Ecto neural progenitor cell (in vitro differentiated cells): ENCODE data around the gene POLR2B.
"Not testable (repeated sequence)": the region's sequence is repeated elsewhere in the genome, so short reads cannot be mapped to it uniquely, and the experiment has no call there.

Experiments used
- DNase-seq: peaks from one replicate; pipeline ENCODE4 v3.0.0-alpha.2; 2018; ENCODE audit warnings: low spot score

POLR2B gene

DNA sequence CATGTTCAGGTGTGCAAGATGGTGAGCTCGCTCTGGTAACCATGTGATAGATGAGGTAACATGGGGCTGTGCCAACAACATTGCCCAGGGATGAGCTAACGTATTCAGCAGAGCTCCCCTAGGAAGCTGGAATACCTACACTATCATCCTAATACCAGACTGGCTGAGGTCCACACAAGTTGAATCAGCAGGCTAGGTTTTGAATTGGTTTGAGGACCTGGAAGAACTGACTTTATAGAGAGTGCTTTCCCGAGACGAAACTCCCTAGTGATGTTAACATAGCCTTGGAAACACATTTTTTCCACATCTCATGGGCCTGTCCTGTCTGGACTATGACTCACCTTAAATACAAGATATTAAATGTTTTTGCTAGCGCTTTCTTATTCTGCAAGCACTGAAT lies 74.8 kb downstream of the POLR2B start:
- DNase-seq = no peak

DNA sequence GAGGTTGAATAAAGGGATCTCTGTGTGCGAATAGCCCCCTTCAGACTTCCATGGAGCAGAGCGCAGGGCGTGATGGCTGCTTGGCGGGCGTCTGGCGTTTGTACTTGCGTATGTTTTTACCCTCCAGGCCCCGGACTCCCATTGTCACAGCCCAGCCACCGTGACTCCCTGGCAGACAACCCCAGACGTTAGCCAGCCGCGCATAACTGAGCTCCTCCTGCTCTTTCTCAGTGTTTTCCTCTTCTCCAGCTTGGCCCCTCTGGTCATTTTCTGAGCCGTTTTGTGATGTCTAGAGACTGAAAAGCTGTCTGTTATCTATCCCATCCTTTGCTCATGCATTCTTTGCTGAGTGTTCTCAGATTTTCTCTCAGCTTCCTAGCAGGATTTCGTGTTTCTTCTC lies 77.2 kb downstream of the POLR2B start:
- DNase-seq = no peak

DNA sequence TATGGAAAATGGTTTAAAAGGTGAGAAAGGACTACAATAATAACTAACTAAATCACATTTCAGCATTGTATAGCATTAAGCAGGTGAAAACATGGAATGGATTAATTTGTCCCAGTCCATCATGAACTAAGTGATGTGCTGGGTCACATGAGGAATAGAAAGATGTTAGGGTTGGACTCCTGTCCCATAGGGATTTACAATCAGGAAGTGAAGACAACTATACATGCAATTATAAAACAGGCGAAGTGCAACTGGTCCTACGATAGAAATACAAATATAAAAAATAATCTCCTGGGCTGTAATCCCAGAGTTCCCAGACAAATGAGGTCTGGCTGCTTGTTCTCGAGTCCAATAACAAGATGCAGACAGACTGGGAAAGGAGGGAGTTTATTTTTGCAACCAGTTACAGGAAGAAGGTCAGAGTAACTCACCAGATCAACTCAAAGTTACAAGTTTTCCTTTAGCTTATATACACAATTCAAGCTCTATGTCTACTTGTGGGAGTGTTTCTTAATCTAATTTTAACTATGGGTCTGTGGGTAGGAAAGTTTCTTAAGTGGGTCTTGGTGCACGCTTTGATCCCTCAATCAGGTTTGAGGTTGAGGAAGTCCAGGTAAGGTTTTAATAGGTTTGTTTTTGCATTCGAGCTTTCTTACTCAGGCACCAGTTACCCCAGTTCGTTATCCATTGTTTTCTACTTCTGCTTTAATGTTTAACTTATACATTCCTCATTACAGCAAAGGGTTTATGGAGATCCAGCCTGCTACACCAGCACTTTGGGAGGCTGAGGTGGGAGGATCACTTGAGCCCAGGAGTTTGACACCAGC lies 81.4 kb downstream of the POLR2B start:
- no peak for DNase-seq

DNA sequence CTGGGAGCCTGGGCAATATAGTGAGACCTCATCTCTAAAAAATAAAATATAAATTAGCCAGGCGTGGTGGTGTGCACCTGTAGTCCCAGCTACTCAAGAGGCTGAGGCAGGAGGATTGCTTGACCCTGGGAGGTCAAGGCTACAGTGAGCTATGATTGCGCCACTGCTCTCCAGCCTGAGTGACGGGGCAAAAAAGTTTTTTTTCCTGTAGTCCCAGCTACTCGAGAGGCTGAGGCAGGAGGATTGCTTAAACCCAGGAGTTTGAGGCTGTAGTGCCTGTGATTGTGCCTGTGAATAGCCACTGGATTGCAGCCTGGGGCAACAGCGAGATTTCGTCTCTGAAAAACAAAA lies 82.0 kb downstream of the POLR2B start:
- DNase-seq = not testable (repeated sequence)

DNA sequence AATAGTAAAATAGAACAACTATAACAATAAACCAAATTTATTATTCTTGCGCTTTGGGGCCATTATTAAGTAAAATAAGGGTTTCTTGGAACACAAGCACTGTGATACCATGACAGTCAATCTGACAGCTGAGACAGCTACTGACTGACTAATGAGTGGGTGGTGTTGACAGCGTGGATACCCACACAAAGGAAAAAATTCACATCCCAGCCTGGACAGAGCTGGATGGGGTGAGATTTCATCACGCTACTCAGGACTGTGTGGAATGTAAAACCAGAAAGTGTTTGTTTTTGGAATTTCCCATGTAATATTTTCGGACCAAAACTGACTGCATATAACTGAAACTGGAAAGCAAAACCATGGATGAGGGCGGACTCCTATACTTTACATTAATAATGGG lies 82.7 kb downstream of the POLR2B start:
- no peak for DNase-seq

DNA sequence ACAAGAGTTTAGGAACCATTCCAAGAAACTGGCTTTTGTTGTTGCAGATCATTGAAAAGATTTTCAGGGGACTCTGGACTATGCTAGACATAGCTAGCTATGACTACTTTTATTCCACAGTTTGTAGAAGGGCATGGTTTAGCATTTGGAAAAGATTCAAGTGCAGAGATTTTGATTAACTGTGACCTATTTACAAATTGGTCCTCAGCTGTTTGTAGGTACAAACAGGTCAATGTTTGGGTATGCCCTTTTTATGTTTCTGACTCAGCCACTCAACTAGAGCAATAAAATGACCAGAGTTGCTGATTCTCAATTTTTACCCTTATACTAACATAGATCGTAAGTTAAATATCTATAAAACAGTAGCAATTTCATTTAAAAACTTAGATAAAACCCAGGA lies 84.8 kb downstream of the POLR2B start:
- DNase-seq = no peak

DNA sequence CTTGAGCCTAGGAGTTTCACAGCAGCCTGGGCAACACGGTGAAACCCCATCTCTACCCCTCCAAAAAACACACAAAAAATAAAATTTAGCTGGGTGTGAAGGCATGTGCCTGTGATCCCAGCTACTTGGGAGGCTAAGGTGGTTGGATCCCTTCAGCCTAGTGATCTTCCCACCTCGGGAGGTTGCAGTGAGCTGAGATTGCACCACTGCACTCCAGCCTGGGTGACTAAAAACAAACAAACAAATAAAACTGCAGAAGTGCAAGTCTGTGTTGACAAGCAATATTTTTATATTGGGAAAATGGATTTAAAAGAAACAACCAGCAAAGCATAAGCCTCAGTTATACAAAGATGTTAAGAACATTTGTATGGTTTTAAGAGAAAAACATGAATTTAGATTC lies 85.4 kb downstream of the POLR2B start:
- no peak for DNase-seq

DNA sequence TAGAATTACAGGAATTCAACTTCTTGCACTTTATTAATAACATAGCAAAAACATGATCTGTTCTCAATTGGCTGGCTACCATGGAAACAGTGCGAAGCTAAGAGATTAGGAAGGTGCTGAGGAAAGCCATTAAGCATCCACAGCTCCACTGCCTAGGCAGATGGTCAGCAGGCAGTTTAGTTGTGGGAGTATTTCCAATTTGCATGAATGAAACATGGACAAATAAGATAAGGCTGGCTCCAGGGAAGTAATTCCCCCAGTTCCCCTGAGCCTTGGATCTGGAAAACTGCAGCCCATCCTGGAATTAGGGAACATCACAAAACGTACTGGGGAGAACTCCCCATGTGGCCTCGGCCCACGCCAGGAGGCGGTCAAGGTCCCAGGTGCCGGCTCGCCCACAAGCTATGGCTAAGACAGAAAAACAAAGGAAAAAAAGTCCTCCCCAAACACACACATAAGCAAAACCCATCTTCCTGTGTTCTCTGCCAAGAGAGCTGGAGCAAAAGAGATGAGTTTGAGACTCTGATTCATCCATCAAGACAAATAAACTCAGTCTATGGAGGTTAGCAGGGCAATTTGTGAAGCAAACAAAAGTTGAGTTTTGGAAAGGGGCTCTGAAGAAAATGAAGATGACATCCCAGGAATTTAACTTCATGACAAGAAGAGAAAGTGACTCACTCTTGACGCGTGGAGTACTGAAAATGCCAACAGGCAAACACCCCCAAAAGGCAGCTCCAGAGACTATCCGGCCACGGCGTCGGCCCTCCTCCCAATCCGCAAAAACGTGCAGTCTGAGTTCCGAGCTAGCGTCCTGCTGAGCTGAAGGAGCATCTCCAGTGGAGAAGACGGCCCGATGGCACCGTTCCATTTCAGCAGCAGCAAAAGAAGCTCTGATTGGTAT lies 86.4 kb downstream of the POLR2B start:
- no peak for DNase-seq

DNA sequence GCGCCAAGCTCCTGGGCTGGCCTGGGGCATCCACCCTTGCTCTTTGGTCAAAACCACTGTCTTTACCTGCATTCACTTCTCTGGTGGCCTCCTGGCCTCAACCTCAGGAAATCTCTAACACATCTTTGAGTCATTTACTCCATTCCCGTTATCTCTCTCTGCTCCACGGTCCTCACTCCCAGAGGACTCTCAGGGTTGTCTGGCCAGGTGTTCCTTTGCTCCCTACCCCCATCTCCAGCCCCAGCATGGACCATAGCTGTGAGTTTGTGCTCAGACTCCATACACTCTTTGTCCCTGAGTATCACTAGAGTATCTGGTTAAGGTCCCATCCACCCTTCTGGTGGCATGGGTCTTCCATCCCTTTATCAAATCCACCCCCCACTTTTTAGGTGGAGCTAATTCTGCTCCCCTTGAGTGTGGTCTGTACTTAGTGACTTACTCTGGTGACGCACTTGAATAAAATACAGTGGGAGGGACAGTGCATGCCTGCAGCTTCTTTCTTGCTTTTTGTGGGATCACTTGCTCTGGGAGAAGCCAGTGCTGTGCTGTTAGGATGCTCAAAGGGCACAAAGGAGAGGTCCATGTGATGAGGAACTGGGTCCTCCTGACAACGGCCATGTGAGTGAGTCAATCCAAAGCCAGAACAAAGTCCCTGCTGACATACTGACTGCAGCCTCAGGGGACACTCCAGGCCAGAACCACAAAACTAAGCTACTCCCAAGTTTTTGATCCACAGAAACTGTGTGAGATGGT lies 87.2 kb downstream of the POLR2B start:
- DNase-seq = no peak

DNA sequence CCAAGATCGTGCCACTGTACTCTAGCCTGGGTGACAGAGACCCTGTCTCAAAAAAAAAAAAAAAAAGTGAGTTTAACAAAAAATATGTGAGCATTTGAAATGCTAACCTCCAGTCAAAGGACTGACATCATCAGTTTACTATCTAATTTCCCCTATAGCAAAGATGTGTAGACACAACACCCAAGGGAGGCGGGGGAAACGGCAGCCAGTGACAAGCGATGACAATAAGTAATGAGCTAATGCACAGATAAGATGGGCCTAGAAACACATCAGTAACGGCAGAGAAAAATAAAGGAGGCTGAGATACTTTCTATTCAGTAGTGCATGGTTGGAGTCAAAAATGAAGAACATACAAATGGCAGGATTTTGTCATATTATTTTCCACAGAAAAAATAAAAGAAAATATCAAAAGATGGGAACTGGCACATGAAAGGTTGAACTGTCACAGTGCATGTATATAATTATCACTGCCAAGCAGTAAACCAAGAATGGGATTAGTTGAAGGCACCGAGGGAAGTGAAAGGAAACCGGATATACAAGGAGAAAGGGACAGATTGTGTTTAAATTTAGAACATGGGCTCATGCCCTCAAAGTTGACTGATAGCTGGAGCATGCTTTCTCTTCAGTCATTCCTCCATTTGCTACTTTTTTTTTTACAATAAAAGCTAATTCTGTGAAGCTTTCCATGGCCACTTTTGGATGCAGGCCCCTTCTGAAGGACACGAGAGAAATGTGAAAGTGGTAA lies 89.7 kb downstream of the POLR2B start:
- DNase-seq = no peak

DNA sequence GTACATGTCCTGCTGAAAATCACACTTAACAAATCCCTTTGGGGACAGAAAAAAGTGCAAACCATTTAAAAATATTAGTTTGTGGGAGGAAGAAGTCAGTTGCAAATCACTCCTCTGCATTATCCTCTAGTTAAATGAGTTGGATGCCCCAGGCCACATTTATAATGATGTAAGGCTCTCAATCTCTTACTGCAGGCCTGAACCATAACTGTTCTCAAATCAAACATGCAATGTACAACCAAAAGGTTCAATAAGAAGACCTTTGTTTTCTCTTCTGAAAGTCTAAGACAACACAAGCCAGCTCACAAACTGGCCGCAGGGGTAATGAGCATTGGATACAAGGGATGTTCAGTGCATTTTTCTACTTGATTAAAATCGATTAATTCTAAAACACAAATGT lies 91.8 kb downstream of the POLR2B start:
- DNase-seq = no peak

DNA sequence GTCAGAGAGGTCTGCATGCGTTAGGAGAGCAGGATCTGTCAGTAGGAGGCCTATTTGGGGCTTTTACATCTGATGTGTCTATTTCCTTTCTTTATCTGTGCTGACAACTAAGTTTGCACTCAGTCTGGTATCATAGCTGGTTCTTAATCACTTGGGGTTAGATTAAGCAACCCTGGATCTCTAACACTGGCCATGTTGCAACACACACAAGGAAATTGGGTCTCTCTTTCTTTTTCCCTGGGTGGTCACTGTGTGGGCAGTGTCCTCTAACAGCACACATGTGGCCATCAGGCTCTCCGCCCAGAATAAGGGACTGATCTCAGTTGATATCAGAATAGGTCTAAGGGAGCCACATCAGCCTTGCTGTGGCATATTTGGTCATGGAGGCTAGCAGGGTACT lies 92.6 kb downstream of the POLR2B start:
- DNase-seq = no peak

DNA sequence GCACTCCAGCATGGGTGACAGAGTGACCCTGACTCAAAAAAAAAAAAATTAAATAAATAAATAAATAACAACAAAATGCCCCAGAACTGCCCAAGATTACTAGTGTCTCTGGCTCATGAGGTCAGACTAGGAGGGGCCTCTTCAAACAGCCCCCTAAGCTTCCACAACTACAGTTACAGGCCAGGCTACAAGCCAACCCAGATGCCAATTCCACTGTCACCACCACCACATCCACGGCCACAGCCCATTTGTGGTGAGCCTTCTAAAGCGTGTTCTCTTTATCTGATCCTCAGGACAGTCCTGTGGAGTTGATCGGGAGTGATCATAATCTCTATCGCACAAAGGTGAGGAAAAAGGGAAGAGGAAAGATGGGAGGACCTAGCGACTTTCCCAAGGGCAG lies 94.9 kb downstream of the POLR2B start:
- DNase-seq = no peak

DNA sequence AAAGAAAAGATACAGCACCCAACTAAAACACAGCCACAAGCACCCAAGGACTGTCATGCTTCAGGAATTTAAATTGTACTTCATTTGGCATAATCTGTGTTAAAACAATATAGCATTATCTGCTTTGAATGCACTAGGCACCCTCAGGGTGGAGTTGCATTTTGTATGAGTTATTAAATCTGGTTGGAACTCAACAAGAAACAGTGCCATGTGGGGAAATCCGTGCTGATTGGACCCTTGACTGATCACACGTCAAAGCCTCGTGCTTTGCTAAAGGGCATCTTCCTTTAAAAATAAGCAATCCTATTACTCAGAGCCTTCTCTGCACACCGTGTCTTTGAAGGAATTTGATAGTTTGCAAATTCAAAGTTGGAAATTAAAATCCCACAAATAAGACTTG lies 96.0 kb downstream of the POLR2B start:
- DNase-seq = peak; percentile 16

DNA sequence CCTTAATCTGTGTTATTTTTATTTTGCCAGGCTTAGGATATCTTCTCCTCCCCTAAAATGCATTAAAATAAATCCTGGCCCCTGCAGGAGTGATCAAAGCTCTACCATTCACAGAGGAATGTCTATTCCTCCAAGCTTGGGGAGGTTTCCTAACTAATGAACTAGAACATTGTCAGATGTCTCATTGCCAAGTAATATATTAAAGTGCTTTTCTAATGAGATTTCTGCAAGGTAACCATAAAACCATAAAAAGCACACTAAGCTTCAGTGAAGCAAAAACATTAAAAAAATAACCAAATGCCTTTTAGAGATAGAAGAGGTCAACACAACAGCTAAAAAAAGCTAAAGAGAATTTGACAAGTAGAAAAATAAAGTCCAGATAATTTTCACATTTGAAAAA lies 96.7 kb downstream of the POLR2B start:
- DNase-seq = no peak

DNA sequence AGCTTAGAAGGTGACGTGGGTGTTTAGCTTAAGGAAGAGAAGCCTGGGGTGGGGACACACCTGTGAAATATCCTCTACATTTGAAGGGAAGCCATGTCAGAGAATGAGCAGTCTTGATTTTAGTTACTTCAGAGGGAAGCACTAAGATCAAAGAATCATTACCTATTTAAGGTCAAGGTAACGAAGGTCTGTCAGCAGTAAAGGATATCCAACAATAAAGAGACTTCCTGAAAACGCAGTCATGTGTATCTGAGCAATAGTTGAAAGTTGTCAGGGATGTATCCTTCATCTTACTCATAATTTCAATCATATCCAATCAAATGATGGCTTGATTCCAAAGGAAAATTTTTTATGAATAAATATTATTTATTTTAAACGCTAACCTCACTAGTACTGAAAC lies 98.0 kb downstream of the POLR2B start:
- no peak for DNase-seq

DNA sequence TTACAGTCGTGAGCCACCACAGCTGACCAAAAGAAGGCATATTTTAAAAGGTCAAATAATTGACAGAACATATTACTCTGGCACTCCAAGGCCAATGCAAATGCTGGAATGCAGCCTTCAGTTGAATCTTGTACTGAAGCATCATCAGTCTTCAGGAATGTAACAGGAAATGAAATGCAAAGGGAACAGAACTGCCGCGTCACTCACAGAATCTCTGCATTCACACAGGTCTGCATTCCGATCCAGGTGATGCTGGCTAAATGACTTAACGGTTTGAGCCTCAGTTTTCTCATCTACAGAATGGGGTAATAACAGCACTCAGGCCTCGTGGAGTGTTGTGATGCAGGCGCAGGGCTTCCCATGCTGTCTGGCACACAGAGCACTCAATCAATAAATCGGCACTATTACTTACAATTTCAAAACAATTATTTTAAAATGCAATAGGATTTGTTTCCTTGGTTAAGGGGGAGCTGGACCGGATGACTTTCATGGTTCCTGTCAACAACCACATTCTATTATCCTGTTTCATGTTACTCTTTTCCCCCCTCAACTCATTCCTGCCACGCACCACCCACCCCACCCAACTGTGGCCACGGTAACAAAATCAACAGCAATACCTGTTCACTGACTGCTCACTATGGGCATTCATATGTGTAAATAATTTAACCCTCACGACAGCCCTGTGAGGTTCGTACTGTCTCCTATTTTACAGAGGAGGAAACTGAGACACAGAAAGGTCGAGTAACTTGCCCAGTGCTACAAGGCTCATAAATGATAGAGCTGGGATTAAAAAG lies 99.1 kb downstream of the POLR2B start:
- DNase-seq = peak; percentile 39

DNA sequence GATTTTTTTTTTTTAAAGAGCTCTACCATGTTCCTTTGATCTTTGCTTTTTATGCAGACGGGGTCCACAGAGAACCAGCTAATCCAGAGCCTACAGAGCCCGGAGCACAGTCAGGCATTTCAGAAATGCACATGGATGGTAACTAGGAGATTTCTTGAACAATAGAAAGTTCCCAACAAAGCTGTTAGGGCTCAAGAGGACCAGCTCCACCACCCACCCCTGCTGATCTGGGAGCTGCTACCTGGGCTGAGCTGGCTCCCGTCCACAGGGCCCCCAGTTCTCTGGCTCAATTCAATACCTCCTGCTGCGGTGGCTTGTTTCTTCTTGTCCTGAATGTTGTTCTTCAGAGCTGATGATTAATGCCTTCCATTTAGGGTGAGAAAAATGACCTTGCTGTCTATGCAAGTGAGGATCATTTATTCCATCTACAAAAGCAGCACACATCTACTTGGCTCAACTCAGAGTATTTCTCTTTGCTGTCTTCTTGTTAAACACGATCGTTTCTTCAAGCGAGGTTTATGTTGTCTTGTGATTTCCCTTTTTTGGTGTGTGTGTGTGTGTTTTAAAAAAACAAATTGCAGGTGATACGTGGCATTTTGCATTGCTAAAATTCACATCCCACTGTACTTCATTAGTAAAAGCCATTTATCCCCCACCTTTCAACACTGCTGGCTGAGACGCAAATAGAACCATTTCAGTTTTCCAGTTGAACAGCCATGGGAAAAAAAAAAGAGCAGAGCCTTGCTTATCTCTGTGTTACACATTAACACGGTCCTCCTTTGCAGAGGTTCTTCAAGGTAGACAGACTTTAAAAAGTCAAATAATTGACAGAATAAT lies 100.2 kb downstream of the POLR2B start:
- DNase-seq = peak; percentile 75
